NCI-H128 (cell line): ENCODE measurements around the gene TSSK3.
"Not testable (repeated sequence)": the region's sequence is repeated elsewhere in the genome, so short reads cannot be mapped to it uniquely, and the experiment has no call there.

Experiments
- DNase-seq: peaks from one replicate; lab custom pipeline; 2025; ENCODE audit not compliant: unreplicated experiment; lab: John Stamatoyannopoulos, UW

TSSK3 gene

GRCh38 chr1:32396524-32396923 is 34.2 kb downstream of the TSSK3 start:
- not testable (repeated sequence) for DNase-seq

- no peak for DNase-seq
Measured at GRCh38 chr1:32398401-32398800, 36.1 kb downstream of the TSSK3 start.

GRCh38 chr1:32399843-32400242 is 37.5 kb downstream of the TSSK3 start:
- DNase-seq, result no peak

GRCh38 chr1:32400876-32401631 is 38.7 kb downstream of the TSSK3 start:
- peak; percentile 84 for DNase-seq

- DNase-seq, result no peak
Measured at GRCh38 chr1:32404946-32405345, 42.6 kb downstream of the TSSK3 start.

GRCh38 chr1:32405672-32406467 is 43.5 kb downstream of the TSSK3 start:
- no peak for DNase-seq

- DNase-seq, result no peak
Measured at GRCh38 chr1:32406629-32407111, 44.3 kb downstream of the TSSK3 start.

- no peak for DNase-seq
Measured at GRCh38 chr1:32411261-32411660, 48.9 kb downstream of the TSSK3 start.

- DNase-seq, result peak; percentile 81
Measured at GRCh38 chr1:32413507-32414185, 51.3 kb downstream of the TSSK3 start.
